HEK293 (cell line): Measurements from ENCODE around the gene TBX5.

ENCODE experiments used
- ZNF114 ChIP-seq: fragments of 450-650 bp; formaldehyde crosslinking; IDR thresholded peaks from 2 replicates; pipeline ENCODE4 v1.5.0; 2017; ENCODE audit warnings: missing biosample characterization, missing genetic modification characterization
- ZNF350 ChIP-seq: fragments of 450-650 bp; formaldehyde crosslinking; IDR thresholded peaks from 2 replicates; pipeline ENCODE4 v1.5.0; 2017; ENCODE audit warnings: missing biosample characterization, mild to moderate bottlenecking, missing genetic modification characterization
- ZNF791 ChIP-seq: fragments of 450-650 bp; formaldehyde crosslinking; IDR thresholded peaks from 2 replicates; pipeline ENCODE4 v1.5.1; 2016; ENCODE audit warnings: missing biosample characterization, missing genetic modification characterization
- TF ChIP-seq, protein P1 (sequence below): fragments of 450-650 bp; formaldehyde crosslinking; IDR thresholded peaks from 2 replicates; pipeline ENCODE4 v1.5.1; 2016; ENCODE audit warnings: missing biosample characterization, missing genetic modification characterization
- TF ChIP-seq, protein P2 (sequence below): fragments of 450-650 bp; formaldehyde crosslinking; IDR thresholded peaks from 2 replicates; pipeline ENCODE4 v1.5.1; 2016; ENCODE audit warnings: missing biosample characterization, missing genetic modification characterization, low read depth
- TF ChIP-seq, protein P3 (sequence below): fragments of 450-650 bp; formaldehyde crosslinking; IDR thresholded peaks from 2 replicates; pipeline ENCODE4 v1.5.1; 2016; ENCODE audit warnings: missing biosample characterization, missing genetic modification characterization

DNA sequence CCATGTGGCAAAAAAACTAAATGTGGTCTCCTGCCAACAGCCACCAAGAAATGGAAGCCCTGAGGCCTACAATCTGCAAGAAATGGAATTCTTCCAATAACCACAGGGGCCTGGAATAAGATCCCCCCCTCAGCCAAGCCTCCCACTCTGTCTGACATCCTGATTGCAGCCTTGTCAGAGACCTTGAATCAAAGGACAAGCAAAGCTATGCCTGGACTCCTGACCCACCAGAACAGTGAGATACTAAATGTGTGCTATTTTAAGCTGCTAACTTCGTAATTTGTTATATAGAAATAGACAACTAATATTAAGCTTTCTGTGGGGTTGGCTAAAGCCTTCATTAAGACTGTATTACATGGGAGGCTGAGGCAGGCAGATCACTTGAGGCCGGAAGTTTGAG lies 77.7 kb downstream of the TBX5 start:
- TF ChIP-seq, protein P1, sequence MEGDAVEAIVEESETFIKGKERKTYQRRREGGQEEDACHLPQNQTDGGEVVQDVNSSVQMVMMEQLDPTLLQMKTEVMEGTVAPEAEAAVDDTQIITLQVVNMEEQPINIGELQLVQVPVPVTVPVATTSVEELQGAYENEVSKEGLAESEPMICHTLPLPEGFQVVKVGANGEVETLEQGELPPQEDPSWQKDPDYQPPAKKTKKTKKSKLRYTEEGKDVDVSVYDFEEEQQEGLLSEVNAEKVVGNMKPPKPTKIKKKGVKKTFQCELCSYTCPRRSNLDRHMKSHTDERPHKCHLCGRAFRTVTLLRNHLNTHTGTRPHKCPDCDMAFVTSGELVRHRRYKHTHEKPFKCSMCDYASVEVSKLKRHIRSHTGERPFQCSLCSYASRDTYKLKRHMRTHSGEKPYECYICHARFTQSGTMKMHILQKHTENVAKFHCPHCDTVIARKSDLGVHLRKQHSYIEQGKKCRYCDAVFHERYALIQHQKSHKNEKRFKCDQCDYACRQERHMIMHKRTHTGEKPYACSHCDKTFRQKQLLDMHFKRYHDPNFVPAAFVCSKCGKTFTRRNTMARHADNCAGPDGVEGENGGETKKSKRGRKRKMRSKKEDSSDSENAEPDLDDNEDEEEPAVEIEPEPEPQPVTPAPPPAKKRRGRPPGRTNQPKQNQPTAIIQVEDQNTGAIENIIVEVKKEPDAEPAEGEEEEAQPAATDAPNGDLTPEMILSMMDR (tag by site-specific recombination): no peak
- TF ChIP-seq ZNF791: no peak
- no peak for TF ChIP-seq ZNF114 (tag by site-specific recombination)
- TF ChIP-seq ZNF350 (tag by site-specific recombination): no peak
- TF ChIP-seq, protein P2, sequence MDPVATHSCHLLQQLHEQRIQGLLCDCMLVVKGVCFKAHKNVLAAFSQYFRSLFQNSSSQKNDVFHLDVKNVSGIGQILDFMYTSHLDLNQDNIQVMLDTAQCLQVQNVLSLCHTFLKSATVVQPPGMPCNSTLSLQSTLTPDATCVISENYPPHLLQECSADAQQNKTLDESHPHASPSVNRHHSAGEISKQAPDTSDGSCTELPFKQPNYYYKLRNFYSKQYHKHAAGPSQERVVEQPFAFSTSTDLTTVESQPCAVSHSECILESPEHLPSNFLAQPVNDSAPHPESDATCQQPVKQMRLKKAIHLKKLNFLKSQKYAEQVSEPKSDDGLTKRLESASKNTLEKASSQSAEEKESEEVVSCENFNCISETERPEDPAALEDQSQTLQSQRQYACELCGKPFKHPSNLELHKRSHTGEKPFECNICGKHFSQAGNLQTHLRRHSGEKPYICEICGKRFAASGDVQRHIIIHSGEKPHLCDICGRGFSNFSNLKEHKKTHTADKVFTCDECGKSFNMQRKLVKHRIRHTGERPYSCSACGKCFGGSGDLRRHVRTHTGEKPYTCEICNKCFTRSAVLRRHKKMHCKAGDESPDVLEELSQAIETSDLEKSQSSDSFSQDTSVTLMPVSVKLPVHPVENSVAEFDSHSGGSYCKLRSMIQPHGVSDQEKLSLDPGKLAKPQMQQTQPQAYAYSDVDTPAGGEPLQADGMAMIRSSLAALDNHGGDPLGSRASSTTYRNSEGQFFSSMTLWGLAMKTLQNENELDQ (tag by site-specific recombination): no peak
- TF ChIP-seq, protein P3, sequence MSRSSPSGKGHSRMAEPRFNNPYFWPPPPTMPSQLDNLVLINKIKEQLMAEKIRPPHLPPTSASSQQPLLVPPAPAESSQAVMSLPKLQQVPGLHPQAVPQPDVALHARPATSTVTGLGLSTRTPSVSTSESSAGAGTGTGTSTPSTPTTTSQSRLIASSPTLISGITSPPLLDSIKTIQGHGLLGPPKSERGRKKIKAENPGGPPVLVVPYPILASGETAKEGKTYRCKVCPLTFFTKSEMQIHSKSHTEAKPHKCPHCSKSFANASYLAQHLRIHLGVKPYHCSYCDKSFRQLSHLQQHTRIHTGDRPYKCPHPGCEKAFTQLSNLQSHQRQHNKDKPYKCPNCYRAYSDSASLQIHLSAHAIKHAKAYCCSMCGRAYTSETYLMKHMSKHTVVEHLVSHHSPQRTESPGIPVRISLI (tag by site-specific recombination): no peak
